Stimulated activated CD8-positive, alpha-beta memory T cell treated with anti-CD3 and anti-CD28 coated beads, Interleukin-15, amount 100 ng/mL, for 48 hours (primary cell): ENCODE results near the gene LMAN2.
"Not testable (repeated sequence)": the region's sequence is repeated elsewhere in the genome, so short reads cannot be mapped to it uniquely, and the experiment has no call there.

ENCODE experiments used
- DNase-seq, 2 donors: peaks; one replicate each; pipeline ENCODE4 v3.0.0-alpha.2; 2020; ENCODE audit warnings: low read depth in 2 of 2

Gene LMAN2

DNA sequence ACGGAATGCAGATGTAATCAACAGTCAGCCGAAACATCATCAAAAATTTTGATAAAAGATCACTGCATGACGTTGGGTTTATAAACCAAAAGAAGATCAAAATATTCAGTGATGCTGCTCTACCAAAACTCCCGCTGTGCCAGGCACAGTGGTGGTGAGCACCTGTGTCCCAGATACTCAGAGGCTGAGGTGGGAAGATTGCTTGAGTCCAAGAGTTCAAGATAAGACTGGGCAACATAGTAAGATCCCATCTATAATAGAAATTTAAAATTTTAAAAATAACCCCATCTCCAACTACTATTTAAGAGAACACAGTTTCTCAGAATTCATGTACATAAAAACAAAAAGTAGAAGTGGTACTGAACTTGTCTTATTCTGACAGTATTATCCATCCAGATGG is 3.8 kb downstream of the LMAN2 start:
- no peak for DNase-seq

DNA sequence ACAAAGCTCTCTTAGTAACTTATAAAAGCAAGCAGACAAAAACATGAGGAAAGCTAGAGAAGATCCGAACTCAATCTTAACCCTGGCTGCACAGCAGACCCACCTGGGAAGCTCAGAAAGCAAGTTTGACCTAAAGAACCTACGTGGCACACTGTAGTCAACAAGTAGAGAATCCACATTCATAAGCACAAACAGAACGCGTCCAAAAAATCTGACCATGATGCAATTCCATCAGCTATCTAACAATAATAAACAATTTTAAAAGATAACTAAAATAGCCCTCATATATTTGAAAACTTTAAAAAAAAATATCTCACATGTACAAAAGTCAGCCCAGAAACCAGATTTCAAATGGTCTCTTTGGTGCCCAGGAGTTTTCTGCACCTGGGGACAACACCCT is 4.6 kb downstream of the LMAN2 start:
- no peak for DNase-seq

DNA sequence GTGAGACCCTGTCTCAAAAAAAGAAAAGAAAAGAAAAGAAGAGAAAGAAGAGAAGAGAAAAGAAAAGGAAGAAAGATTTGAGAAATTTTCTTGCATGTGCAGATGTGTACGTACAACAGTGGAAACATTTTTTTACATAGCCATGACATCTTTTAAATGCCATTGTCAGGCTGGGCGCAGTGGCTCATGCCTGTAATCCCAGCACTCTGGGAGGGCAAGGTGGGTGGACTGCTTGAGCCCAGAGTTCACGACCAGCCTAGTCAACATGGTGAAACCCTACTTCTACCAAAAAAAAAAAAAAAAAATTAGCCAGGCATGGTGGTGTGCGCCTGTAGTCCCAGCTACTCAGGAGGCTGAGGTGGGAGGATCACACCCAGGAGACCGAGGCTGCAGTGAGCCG is 6.6 kb downstream of the LMAN2 start:
- DNase-seq: no peak

DNA sequence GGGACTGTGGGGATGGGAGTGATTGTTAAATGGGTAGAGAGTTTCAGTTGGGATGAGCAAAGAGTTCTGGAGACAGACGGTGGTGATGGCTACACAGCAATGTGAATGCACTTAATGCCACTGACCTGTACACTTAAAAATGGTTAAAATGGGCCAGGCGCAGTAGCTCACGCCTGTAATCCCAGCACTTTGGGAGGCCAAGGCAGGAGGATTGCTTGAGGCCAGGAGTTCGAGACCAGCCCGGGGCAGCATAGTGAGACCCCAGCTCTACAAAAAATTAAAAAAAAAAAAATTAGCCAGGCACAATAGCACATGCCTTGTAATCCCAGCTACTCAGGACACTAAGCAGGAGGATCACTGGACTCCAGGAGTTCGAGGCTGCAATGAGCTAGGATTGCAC is 7.7 kb downstream of the LMAN2 start:
- no peak for DNase-seq

DNA sequence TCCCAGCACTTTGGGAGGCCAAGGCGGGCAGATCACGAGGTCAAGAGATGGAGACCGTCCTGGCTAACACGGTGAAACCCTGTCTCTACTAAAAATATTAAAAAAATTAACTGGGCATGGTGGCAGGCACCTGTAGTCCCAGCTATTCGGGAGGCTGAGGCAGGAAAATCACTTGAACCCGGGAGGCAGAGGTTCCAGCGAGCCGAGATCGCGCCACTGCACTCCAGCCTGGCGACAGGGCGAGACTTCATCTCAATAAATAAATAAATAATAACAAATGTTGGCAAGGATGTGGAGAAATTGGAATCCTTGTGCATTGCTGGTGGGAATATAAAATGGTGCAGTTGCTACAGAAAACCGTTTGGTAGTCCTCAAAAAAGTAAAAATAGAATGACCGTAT is 8.5 kb downstream of the LMAN2 start:
- DNase-seq: not testable (repeated sequence)

DNA sequence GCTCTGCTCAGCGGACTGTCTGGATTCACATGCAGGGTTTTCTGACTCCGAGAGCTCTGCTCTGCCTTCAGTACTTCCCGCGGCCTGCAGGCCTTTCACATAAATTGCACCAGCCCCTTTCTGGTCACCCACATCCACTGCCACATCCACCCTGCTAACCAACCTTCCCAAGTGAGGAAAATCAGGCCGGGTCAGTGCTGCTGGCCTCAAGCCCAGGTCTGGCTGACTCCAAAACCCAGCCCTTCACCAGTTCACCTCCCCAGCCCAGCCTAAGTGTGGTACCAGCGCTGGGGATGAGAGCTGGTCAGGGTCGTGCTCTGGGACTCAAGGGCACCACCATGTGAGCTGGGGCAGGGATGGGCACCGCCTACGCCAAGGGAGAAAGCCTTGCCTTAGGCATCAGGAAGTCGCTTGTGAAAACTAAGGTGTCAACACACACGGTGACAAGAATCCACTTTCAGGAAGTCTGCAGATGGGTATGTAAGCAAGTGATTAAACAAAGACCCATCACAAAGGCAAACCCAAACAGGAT is 12.3 kb downstream of the LMAN2 start:
- no peak for DNase-seq

DNA sequence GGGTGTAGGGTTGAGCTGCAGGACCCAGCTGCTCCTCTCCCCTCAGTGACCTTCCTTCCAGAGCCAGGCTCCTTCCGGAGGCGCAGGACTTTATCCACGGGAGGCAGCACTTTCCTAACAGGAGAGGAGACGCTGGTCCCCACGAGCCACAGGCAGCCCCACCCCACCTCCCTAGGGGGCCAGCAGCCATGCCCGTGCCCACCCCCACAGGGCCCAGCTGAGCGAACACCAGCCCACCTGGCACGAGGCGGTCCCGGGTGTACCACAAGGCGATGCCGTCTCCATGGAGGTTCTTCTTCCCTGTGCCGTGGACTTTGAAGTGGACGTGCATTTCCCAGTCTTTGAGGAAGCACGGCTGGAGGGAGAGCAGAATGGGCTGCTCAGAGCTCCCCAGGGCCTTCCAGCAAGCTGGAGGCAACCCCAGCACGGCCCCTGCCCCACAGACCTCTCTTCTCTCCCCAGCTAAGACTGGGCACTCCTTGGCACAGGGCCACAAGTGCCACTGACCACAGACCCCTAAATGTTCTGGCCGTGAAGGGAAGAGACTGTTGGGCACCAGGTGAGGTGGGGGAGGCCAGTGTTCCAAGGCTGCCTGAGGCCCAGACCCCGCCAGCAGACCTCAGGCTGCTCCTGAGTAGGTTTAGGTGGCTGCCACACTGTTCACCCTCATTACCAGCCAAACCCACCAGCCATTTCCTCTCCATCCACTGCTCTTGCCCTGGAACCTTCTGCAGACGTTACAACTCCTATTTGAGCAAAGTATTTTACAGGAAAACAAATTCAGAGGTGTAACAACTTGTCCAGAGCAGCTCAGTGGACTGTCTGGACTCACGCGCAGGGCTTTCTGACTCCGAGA is 13.0 kb downstream of the LMAN2 start:
- no peak for DNase-seq

DNA sequence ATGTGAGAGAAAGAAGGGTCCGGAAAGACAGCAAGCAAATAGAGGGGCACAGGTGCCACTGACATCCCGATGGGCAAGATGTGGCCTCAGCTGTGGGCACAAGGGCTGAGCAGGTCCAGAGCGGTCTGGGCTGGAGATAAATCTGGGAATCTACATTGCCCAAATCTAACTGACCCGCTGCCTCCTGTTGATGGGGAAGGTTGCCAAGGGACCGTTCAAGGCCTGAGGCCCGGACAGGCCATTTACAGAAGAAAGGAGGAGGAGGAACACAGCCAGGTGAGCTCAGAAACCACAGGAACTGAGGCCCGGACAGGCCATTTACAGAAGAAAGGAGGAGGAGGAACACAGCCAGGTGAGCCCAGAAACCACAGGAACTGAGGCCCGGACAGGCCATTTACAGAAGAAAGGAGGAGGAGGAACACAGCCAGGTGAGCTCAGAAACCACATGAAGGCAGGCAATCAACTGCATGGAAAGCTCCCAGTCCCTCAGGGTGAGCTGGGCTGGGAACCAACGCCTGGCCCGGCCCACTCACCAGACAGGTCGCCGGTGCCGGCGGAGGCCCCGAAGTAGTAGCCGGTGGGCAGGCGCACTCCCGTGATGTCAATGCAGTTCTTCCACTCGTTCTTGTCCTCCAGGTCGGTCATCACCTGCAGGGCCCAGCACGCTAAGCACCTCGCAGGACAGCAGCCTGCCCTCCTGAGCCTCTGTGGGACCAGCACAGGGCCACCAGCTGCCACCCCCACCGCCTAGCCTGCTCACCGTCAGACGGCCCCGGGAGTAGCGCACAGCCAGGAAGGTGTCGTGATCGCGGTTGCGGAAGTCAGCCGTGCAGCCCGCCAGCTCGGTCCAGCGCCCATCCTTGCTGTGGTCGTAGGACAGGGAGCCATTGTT is 14.6 kb downstream of the LMAN2 start:
- no peak for DNase-seq

DNA sequence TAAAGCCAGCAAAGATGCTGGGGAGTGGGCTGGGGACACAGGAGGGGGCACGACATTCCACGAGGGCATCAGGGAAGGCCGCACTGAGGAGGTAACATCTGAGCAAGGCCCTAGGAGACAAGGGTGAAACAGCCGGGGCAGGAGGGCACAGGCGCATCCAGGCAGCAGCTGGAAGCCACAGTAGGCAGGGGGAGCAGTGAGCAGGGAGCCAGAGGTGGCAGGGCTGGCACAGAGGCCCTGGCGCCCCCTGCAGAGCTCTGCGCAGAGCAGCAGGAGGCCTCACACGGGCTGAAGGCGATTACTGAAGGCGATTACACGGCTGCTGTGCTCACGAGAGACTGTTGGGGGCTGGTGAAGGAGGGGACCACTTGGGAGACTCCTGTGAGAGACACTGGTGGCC is 15.4 kb downstream of the LMAN2 start:
- no peak for DNase-seq

DNA sequence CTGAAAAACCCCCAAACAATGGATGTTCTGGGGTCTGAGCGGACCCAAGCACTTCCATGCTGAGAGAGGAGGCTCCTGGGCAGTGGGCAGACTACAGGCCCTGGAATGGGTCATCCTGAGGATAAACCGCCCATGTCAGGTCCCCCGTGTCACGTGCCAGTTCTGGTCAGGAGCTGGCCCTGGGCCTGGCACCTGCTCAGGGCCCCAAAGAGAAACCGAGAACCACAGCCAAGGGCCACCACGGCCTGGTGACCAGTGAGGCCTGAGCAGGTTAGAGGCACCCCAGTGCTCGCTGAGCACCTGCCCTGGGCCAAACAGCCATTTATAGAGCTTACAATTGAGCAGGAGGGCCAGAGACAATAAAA is 15.8 kb downstream of the LMAN2 start:
- no peak for DNase-seq

DNA sequence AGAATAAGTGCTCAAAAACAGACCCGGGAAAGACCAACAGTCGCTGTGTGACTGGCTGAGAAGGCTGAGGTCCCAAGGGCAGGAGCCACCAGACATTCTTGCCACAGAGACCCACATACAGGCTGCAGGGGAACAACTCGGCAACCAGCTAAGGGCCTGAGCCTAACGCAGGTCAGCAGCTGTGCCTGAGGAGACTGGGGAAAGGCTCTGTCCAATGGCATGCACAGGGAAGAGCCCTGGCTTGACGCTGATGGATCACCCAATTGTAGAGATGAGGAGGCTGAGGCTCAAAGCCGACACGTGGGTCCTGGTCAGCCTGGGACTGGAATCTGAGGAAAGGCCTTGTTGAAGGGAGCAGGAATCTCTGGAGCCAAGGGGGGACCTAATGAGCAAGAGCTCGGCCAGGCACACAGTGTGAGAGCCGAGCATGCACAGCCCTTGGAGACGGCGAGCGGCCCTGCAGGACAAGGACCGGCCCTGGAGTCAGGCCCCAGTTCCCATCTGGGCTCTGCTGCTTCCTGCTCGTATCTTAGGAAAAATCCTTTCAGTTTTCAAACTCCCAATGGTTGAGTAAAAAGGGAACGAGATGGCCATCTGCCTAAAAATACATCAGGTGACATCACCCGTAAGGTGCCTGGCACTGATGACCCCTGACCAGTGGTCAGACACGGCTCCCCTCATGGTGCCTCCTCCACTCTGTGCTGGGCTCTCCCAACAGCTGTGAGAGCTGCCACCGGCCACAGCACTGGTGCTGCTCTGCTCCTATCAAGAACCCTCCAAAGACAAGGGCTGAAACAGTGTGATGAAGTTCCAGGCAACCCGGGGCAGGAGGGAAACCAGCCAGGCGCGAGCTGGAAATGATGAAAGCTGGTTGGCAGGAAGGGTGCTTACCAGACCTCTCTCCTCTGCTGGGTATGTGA is 16.4 kb downstream of the LMAN2 start:
- DNase-seq: no peak

DNA sequence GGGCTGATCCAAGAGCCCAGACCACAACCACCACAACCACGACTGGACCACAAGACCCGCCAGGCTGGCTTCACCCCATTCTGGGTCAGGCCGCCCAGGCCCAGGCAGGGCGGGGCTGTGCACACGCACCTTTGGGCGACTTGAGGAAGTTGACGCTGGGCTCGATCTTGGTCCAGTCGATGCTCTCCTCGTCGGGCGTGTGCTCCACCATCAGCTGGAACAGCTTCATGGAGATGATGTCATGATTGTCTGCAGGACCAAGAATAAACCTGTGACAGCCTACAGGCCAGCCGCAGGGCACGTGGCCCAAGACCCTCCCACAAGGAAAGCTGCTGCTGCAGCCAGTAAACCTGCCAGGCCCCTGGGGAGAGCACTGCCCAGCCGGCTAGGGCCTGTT is 17.3 kb downstream of the LMAN2 start:
- DNase-seq: no peak

DNA sequence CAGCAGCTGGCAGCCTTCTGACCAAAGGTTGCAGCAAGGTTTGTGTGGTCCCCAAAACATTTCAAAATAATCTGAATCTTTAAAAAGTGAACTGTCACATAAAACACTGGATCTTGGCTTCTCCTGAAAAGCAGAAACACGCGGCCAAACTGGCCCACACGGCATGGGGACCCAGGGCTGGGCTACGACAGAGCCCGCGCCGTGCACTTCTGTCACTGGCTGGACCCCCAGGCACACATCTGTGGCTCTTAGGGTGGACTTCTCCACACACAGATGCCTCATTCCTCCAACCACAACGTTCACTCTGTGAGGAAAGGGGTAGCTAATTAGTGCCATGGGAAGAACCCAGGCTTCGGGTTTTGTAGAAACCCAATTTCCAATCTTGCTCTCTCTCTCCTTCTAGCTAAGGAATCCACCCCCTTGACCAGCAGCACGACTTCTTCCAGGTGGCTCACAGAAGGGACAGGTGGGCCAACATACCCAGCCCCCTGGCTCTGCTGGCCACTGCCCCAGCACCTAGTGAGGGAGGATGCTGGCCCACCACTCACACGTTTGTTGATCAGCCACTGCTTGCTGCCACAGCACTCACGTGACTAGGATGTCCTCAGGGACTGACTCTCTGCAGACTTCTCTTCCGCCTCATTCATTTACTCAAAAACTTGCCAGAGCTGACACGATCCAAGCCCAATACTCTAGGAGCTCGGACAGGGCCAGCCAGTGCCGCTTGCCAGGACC is 17.9 kb downstream of the LMAN2 start:
- no peak for DNase-seq

DNA sequence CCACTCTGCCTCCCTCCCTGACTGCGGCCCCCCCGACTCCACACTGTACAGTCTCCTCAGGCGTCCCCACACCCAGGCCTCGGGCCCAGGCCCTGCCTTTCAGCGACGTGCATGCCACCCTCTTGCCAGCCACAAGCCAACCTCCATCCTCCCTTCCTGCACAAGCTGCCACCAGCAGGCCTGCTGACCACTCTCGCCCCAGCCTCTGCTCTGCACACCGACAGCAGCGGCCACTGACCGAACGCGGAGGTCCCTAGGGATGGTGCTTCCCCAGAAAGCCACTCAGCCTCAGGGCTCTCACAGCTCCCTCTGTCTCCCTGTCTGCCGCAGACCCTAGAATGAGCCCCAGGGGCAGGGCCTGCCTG is 18.6 kb downstream of the LMAN2 start:
- DNase-seq: no peak

DNA sequence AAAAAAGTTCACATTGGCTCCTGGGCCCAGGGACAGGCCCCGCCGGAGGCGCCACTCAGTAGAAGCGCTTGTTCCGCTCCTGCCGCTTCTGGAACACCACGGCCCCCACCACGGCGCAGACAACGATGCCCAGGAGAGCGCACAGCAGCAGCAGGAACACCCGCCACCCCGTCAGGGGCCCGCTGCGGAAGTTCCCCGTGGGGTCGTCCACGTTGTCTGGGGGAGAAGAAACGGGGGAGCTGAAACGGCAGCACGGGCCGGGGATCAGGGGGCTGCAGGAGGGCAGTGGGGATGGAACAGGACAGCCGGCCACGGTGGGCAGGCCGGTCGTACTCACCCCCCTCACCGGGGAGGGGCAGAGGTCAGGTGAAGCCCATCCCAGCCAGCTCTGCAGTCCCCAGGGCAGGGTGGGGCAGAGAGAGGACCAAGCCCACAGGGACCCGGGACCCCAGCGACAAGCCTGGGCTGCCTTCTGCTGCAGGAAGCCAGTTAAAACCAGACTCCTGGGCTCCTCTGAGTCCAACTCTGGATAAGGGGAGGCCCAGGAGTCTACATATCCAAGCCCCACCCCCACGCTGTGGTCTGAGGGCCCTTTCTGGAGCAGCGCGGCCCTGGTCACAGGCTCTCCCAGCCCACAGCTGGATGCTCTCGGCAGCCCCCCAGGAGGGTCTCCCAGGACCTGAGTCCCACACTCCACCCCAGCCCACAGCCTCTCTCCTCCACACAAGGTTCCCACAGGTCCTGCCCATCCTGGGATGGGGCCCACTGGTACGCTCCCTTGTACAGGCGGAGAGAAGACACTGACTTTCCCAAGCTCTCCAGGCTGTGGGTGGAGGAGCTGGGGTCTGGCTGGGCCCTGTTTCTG is 19.2 kb downstream of the LMAN2 start:
- DNase-seq: no peak

DNA sequence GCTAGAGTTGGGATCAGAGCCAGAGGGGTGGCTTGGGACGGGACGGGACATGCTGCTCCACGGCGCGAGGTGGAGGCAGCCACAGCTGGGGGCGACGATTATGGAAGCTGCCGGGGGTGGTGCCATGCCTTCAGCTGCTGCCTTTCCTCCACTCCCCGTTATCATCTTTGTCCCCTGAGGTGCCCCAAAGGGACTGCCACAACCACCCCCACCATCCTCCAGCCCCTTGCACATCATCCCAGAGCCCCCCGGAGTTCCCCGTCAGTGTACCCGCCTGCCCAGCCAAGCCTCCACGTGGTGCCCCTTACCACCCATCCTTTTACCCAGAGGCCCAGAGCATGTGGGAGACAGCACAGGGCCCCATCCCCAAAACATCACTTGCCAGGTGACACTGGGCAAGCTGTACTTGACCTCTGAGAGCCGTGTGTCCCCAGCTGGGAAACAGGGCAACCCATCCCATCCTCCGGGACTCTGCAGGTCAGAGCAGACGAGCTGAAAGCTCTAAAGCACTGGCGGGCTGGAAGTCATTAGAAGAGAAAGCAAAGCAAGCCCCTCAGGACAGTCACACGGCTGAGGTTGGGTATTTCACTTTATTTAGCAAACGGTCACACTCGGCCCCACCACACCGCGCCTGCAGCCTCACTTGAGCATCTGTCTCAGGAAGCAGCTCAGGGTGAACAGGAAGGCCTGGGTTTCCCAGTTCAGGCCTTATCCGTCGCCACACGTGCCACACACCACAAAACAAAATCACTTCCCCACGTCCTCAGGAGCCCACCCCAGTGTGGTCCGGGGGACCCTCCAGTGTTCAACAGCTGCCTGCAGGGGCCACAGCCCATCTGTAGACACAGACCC is 20.3 kb downstream of the LMAN2 start:
- DNase-seq: no peak

DNA sequence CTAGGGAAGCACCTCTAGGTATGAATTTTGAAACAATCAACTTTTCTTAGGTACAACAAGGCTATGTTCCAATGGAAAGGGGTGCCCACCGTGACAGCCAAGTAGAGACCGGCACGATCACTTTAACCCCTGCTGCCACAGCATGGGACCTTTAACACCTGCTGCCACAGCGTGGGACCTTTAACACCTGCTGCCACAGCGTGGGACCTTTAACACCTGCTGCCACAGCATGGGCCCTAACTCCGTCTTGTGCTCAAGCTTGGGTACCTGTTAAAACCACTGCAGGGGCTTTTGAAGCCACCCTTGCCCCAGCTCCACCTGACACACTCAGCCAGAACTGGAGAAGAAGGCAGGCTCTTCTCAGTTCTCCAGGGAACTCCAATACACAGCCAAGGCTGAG is 21.6 kb downstream of the LMAN2 start:
- DNase-seq: no peak

DNA sequence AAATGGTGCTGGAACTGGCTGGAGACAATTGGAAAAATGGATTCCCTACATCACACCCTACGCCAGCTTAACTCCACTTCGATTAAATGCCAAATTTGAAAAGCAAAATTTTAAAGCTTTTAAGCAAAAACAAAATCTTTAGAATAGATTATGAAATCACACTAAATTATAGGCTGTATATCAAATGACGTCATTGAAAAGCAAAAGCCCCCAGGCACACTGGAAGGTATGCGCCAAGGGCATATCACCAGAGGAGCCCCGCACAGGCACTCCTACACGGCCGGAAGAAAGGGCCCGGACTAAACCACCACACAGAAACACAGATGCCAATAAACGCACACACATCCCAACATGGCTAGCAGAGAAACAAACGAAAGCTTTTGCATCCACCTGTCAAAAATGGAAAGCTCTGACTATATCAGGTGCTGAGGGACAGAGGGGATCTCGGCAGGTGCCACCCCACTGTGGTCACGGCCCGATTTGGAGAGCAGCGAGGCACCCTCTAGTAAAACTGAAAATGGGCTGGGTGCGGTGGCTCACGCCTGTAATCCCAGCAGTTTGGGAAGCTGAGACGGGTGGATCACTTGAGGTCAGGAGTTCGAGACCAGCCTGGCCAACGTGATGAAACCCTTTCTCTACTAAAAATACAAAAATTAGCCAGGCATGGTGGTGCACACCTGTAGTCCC is 22.8 kb downstream of the LMAN2 start:
- no peak for DNase-seq
